ENCODE measurements around the gene GOLGA2.

- TF ChIP-seq BHLHE40 (IDR thresholded peaks at IDR 0.05; ENCODE audit: low read depth, low read length) (no peak), CTCF (conservative IDR thresholded peaks at IDR 0.05; ENCODE audit: low read depth, low read length) (no peak), POLR2A (IDR thresholded peaks at IDR 0.05; ENCODE audit: low read depth, low read length) (no peak), CEBPB (IDR thresholded peaks at IDR 0.05; ENCODE audit: low read depth, low read length) (no peak), MAFK (IDR thresholded peaks at IDR 0.05; ENCODE audit: low read depth, low read length) (no peak)
These were observed 69.3 kb downstream of the GOLGA2 start for GRCh38 chr9:128206484-128206883.
